Smooth muscle cell of the brain vasculature (primary cell): ENCODE data around the gene PAXIP1.
A peak's percentile ranks its signal among the peaks of the same experiment; 100 is the strongest.
"Not testable (repeated sequence)": the region's sequence is repeated elsewhere in the genome, so short reads cannot be mapped to it uniquely, and the experiment has no call there.

Experiments
- DNase-seq: peaks from one replicate; pipeline ENCODE4 v3.0.0-alpha.2; 2012; ENCODE audit warnings: low read depth, low spot score

PAXIP1 gene

GRCh38 chr7:154946166-154946565 is 56.8 kb downstream of the PAXIP1 start:
- DNase-seq = no peak

GRCh38 chr7:154943906-154944305 is 59.0 kb downstream of the PAXIP1 start:
- no peak for DNase-seq

- no peak for DNase-seq
Measured at GRCh38 chr7:154942691-154943090, 60.2 kb downstream of the PAXIP1 start.

GRCh38 chr7:154937837-154938236 is 65.1 kb downstream of the PAXIP1 start:
- no peak for DNase-seq

GRCh38 chr7:154934353-154934952 is 68.5 kb downstream of the PAXIP1 start:
- not testable (repeated sequence) for DNase-seq

GRCh38 chr7:154931906-154932305 is 71.0 kb downstream of the PAXIP1 start:
- DNase-seq = no peak

GRCh38 chr7:154929006-154929726 is 73.8 kb downstream of the PAXIP1 start:
- DNase-seq = no peak

GRCh38 chr7:154928136-154929005 is 74.6 kb downstream of the PAXIP1 start:
- peak; percentile 85 for DNase-seq

GRCh38 chr7:154927624-154928125 is 75.2 kb downstream of the PAXIP1 start:
- peak; percentile 70 for DNase-seq

- not testable (repeated sequence) for DNase-seq
Measured at GRCh38 chr7:154922472-154922871, 80.5 kb downstream of the PAXIP1 start.

GRCh38 chr7:154919344-154920225 is 83.3 kb downstream of the PAXIP1 start:
- no peak for DNase-seq

GRCh38 chr7:154918741-154919140 is 84.2 kb downstream of the PAXIP1 start:
- DNase-seq = no peak

- DNase-seq = no peak
Measured at GRCh38 chr7:154918266-154918665, 84.7 kb downstream of the PAXIP1 start.

- no peak for DNase-seq
Measured at GRCh38 chr7:154917808-154918160, 85.1 kb downstream of the PAXIP1 start.

- DNase-seq = no peak
Measured at GRCh38 chr7:154916856-154917807, 85.8 kb downstream of the PAXIP1 start.

- DNase-seq = no peak
Measured at GRCh38 chr7:154916381-154916780, 86.5 kb downstream of the PAXIP1 start.

GRCh38 chr7:154915600-154915999 is 87.3 kb downstream of the PAXIP1 start:
- DNase-seq = no peak

- no peak for DNase-seq
Measured at GRCh38 chr7:154914996-154915380, 87.9 kb downstream of the PAXIP1 start.

GRCh38 chr7:154914308-154914995 is 88.5 kb downstream of the PAXIP1 start:
- no peak for DNase-seq
